ENCODE results near the gene NELFB.

The NELFB gene

GRCh38 chr9:137310189-137311052 is 55.3 kb downstream of the NELFB start:
- no peak overlapping the region for H2AFZ ChIP-seq (ENCODE audit: low read depth, low read length)
- TF ChIP-seq EZH2phosphoT487 (IDR thresholded peaks at IDR 0.05; ENCODE audit: low read depth) = no peak
- no peak for TF ChIP-seq CTCF (IDR thresholded peaks at IDR 0.05; ENCODE audit: low read depth, low read length)
- no peak overlapping the region for H3K9ac ChIP-seq (ENCODE audit: low read length)
- peak overlapping the region; percentile 6 for H3K4me2 ChIP-seq (ENCODE audit: low read length)
- no peaks in the 10 kb centered on the region for H3K79me2 ChIP-seq (ENCODE audit: low read length)
- H3K27me3 ChIP-seq (ENCODE audit: low read depth, low read length) = no peaks in the 10 kb centered on the region
- peaks cover 13% of the 10 kb centered on the region for H3K4me1 ChIP-seq (ENCODE audit: low read length)
- no peak overlapping the region; the same call in 1 of the 2 replicates for H3K4me3 ChIP-seq (ENCODE audit: low read length)
- no peak overlapping the region for H3K27ac ChIP-seq (ENCODE audit: low read length)
- no peaks in the 10 kb centered on the region for H3K36me3 ChIP-seq (replicated peaks; ENCODE audit: low read depth, low read length)
- no peaks in the 10 kb centered on the region for H3K9me3 ChIP-seq (ENCODE audit: insufficient read depth, low read length)
- H4K20me1 ChIP-seq (ENCODE audit: insufficient read depth, low read length) = no peaks in the 10 kb centered on the region

GRCh38 chr9:137311171-137311985 is 56.3 kb downstream of the NELFB start:
- no peaks in the 10 kb centered on the region for H3K27me3 ChIP-seq (ENCODE audit: low read depth, low read length)
- H3K9ac ChIP-seq (ENCODE audit: low read length) = no peak overlapping the region
- H2AFZ ChIP-seq (ENCODE audit: low read depth, low read length) = no peak overlapping the region
- H3K79me2 ChIP-seq (ENCODE audit: low read length) = no peaks in the 10 kb centered on the region
- TF ChIP-seq EZH2phosphoT487 (IDR thresholded peaks at IDR 0.05; ENCODE audit: low read depth) (no peak), CTCF (IDR thresholded peaks at IDR 0.05; ENCODE audit: low read depth, low read length) (no peak)
- H4K20me1 ChIP-seq (ENCODE audit: insufficient read depth, low read length) = no peaks in the 10 kb centered on the region
- H3K4me2 ChIP-seq (ENCODE audit: low read length) = peak overlapping the region; percentile 6
- no peak overlapping the region for H3K27ac ChIP-seq (ENCODE audit: low read length)
- no peaks in the 10 kb centered on the region for H3K36me3 ChIP-seq (replicated peaks; ENCODE audit: low read depth, low read length)
- peaks cover 16% of the 10 kb centered on the region for H3K4me1 ChIP-seq (ENCODE audit: low read length)
- H3K9me3 ChIP-seq (ENCODE audit: insufficient read depth, low read length) = no peaks in the 10 kb centered on the region
- H3K4me3 ChIP-seq (ENCODE audit: low read length) = no peak overlapping the region

GRCh38 chr9:137311986-137312851 is 57.1 kb downstream of the NELFB start:
- no peaks in the 10 kb centered on the region for H3K27me3 ChIP-seq (ENCODE audit: low read depth, low read length)
- no peaks in the 10 kb centered on the region for H4K20me1 ChIP-seq (ENCODE audit: insufficient read depth, low read length)
- no peak overlapping the region for H3K9ac ChIP-seq (ENCODE audit: low read length)
- H3K9me3 ChIP-seq (ENCODE audit: insufficient read depth, low read length) = no peaks in the 10 kb centered on the region
- no peaks in the 10 kb centered on the region for H3K36me3 ChIP-seq (replicated peaks; ENCODE audit: low read depth, low read length)
- no peak for TF ChIP-seq EZH2phosphoT487 (IDR thresholded peaks at IDR 0.05; ENCODE audit: low read depth)
- no peak for TF ChIP-seq CTCF (IDR thresholded peaks at IDR 0.05; ENCODE audit: low read depth, low read length)
- H3K4me1 ChIP-seq (ENCODE audit: low read length) = peaks cover 25% of the 10 kb centered on the region
- H3K4me3 ChIP-seq (ENCODE audit: low read length) = no peak overlapping the region
- H3K27ac ChIP-seq (ENCODE audit: low read length) = no peak overlapping the region
- no peak overlapping the region for H2AFZ ChIP-seq (ENCODE audit: low read depth, low read length)
- no peak overlapping the region for H3K4me2 ChIP-seq (ENCODE audit: low read length)
- no peaks in the 10 kb centered on the region for H3K79me2 ChIP-seq (ENCODE audit: low read length)

Data from OCI-LY3 (cell line).